Upper lobe of left lung (tissue), 4 donors: ENCODE measurements around the gene KRT2.

ENCODE experiments used
- EP300 ChIP-seq, 4 donors: sonication (generic); formaldehyde crosslinking; IDR thresholded peaks; one replicate each; pipeline ENCODE4 v1.5.1; 2017; ENCODE audit warnings: antibody characterized with exemption in 4 of 4, control low read depth in 2 of 4
- POLR2A ChIP-seq, 4 donors: fragments of 450-650 bp; IDR thresholded peaks; one replicate each; pipeline ENCODE4 v1.5.1; 2016 to 2017; ENCODE audit warnings: antibody characterized with exemption in 4 of 4, mild to moderate bottlenecking in 2 of 4
- POLR2AphosphoS5 ChIP-seq, 2 donors: sonication (generic); formaldehyde crosslinking; IDR thresholded peaks; one replicate each; pipeline ENCODE4 v1.5.1; 2017; ENCODE audit warnings: antibody characterized with exemption in 2 of 2
- TF ChIP-seq, protein P1 (sequence below), 6 experiments: fragments of 450-650 bp in 4 of 6; fragments of 200-600 bp in 2 of 6; sonication (generic) in 2 of 6; IDR thresholded peaks; one replicate each; pipeline ENCODE4 v1.5.1; 2016 to 2019; ENCODE audit warnings: antibody characterized with exemption in 6 of 6

DNA sequence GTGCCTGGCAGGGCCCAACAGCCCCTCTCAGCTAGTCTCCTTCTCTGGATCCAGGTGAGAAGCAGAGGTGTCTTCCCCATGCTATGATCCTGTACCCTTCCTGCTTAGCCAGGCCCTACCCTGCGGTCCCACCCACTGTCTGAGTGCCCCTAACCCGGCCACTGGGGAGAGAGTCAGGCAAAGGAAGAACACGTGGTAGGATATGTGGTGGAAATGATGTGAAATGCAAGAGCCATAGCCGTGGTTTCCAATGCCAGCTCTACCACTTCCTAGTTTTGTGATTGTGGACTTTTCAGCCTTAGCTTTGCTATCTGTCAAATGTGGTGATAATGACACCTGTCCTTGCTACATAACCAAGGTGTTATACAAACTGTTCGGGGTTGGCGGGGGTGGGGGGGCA lies 15.8 kb downstream of the KRT2 start:
- TF ChIP-seq, protein P1, sequence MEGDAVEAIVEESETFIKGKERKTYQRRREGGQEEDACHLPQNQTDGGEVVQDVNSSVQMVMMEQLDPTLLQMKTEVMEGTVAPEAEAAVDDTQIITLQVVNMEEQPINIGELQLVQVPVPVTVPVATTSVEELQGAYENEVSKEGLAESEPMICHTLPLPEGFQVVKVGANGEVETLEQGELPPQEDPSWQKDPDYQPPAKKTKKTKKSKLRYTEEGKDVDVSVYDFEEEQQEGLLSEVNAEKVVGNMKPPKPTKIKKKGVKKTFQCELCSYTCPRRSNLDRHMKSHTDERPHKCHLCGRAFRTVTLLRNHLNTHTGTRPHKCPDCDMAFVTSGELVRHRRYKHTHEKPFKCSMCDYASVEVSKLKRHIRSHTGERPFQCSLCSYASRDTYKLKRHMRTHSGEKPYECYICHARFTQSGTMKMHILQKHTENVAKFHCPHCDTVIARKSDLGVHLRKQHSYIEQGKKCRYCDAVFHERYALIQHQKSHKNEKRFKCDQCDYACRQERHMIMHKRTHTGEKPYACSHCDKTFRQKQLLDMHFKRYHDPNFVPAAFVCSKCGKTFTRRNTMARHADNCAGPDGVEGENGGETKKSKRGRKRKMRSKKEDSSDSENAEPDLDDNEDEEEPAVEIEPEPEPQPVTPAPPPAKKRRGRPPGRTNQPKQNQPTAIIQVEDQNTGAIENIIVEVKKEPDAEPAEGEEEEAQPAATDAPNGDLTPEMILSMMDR (IDR thresholded peaks at IDR 0.05): no peak
- TF ChIP-seq POLR2A (IDR thresholded peaks at IDR 0.05) (no peak), POLR2AphosphoS5 (IDR thresholded peaks at IDR 0.05) (no peak), EP300 (IDR thresholded peaks at IDR 0.05) (no peak)
